Astrocyte (in vitro differentiated cells and primary cell): Measurements from ENCODE around the gene WDR45B. TPM values are rescaled to one million over a fixed set of nuclear protein-coding genes. Genes with fewer than 3 reads are reported as not detected.

Experiments used
- DNase-seq: peaks from one replicate; pipeline ENCODE4 v3.0.0-alpha.2; 2010; ENCODE audit warnings: low read depth
- FAIRE-seq: peaks from 2 replicates; lab custom pipeline; 2011; peaks lifted over from hg19 to GRCh38; lab: Jason Lieb, UNC
- H2AFZ ChIP-seq: 2 replicates; pipeline ENCODE4 v1.6.0; 2012; ENCODE audit warnings: low read depth, low read length, inconsistent platforms
- H3K27ac ChIP-seq: 2 replicates; pipeline ENCODE4 v1.5.1; 2011; ENCODE audit warnings: low read depth, low read length, inconsistent platforms
- H3K27me3 ChIP-seq: 2 replicates; pipeline ENCODE4 v1.6.0; 2011; ENCODE audit warnings: low read length, inconsistent platforms; ENCODE audit not compliant: insufficient read depth
- H3K36me3 ChIP-seq: 2 replicates; pipeline ENCODE4 v1.5.1; 2011; ENCODE audit warnings: low read length, inconsistent platforms; ENCODE audit not compliant: insufficient read depth
- H3K4me1 ChIP-seq: 2 replicates; pipeline ENCODE4 v1.5.1; 2011; ENCODE audit warnings: low read length, inconsistent platforms; ENCODE audit not compliant: insufficient read depth
- H3K4me2 ChIP-seq: 2 replicates; pipeline ENCODE4 v1.6.0; 2012; ENCODE audit warnings: low read length, inconsistent platforms
- H3K4me3 ChIP-seq: 2 replicates; pipeline ENCODE4 v1.5.1; 2011; ENCODE audit warnings: low read depth, mild to moderate bottlenecking, low read length, inconsistent platforms; ENCODE audit not compliant: insufficient read depth
- H3K79me2 ChIP-seq: 2 replicates; pipeline ENCODE4 v1.6.0; 2012; ENCODE audit warnings: mild to moderate bottlenecking, low read length, inconsistent platforms; ENCODE audit not compliant: insufficient read depth
- H3K9ac ChIP-seq: 2 replicates; pipeline ENCODE4 v1.6.0; 2012; ENCODE audit warnings: mild to moderate bottlenecking, low read length, inconsistent platforms
- H3K9me3 ChIP-seq: 2 replicates; pipeline ENCODE4 v1.5.1; 2012; ENCODE audit warnings: low read depth, mild to moderate bottlenecking, low read length, inconsistent platforms; ENCODE audit not compliant: insufficient read depth
- H4K20me1 ChIP-seq: 2 replicates; pipeline ENCODE4 v1.6.0; 2012; ENCODE audit warnings: low read length, inconsistent platforms; ENCODE audit not compliant: insufficient read depth
- H3K27ac Mint-ChIP-seq: one replicate; pipeline ENCODE4 v1.8.0; 2021; ENCODE audit warnings: mild to moderate bottlenecking, mixed read lengths; ENCODE audit not compliant: unreplicated experiment
- H3K27me3 Mint-ChIP-seq: one replicate; pipeline ENCODE4 v1.8.0; 2021; ENCODE audit warnings: low read depth, mixed read lengths; ENCODE audit not compliant: unreplicated experiment
- H3K36me3 Mint-ChIP-seq: one replicate; pipeline ENCODE4 v1.8.0; 2021; ENCODE audit warnings: low read depth, mixed read lengths; ENCODE audit not compliant: unreplicated experiment
- H3K4me1 Mint-ChIP-seq: one replicate; pipeline ENCODE4 v1.8.0; 2021; ENCODE audit warnings: low read depth, mixed read lengths; ENCODE audit not compliant: unreplicated experiment
- H3K4me3 Mint-ChIP-seq: one replicate; pipeline ENCODE4 v1.8.0; 2021; ENCODE audit warnings: mild to moderate bottlenecking, moderate library complexity, mixed read lengths; ENCODE audit not compliant: unreplicated experiment
- H3K9me3 Mint-ChIP-seq: one replicate; pipeline ENCODE4 v1.8.0; 2021; ENCODE audit warnings: mild to moderate bottlenecking, mixed read lengths; ENCODE audit not compliant: unreplicated experiment
- EZH2 ChIP-seq: IDR thresholded peaks from 2 replicates; pipeline ENCODE4 v1.6.1; 2012; ENCODE audit warnings: mild to moderate bottlenecking, low read length, inconsistent platforms; ENCODE audit not compliant: insufficient read depth
- total RNA-seq: library from RNA; stranded (reverse); gene quantifications from 2 replicates; pipeline ENCODE4 v1.2.1, GENCODE V29; 2021
- TF ChIP-seq, protein P1 (sequence below): IDR thresholded peaks from 2 replicates; pipeline ENCODE4 v1.5.1; 2011; ENCODE audit warnings: low read depth, mild to moderate bottlenecking, inconsistent platforms, low read length, moderate library complexity; ENCODE audit not compliant: insufficient read depth

The WDR45B gene
- total RNA-seq, 1 donor from 2014 or later: 75.4 TPM

DNA sequence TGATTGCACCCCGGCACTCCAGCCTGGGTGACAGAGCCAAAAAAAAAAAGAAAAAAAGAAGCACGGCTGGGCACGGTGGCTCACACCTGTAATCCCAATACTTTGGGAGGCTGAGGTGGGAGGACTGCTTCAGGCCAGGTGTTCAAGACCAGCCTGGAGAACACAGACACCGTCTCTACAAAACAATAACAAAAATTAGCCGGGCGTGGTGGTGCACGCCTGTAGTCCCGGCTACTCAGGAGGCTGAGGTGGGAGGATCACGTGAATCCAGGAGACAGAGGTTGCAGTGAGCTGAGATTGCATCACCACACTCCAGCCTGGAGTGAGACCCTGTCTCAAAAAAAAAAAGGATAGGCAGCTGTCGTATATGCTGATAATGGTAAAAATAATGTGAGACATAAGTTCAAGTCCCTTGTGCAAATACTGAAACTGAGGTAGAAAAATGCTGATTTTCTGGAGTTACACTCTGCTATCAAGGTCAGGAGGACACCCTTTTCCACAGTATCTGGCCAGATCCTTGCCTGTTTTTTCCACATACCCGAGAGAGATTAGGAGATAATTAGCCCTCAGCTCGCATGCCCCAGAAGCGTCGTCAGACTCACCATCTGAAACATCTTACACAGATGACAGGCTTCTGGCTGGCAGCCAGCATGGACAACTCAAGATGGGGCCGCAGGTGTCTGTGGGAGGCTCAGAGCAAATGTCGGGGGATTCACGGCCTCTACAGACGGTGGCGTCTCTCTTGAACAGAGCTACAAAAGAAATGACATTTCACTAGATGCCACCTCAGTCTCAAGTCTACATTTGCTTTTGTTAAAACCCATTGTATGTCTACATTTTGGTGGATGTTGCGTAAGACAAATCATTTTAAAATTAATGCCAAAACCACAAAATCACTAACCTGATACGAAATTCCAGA, 36.8 kb downstream of the WDR45B start:
- H3K27ac Mint-ChIP-seq: no peak overlapping the region
- H4K20me1 ChIP-seq: peaks cover 17% of the 10 kb centered on the region

DNA sequence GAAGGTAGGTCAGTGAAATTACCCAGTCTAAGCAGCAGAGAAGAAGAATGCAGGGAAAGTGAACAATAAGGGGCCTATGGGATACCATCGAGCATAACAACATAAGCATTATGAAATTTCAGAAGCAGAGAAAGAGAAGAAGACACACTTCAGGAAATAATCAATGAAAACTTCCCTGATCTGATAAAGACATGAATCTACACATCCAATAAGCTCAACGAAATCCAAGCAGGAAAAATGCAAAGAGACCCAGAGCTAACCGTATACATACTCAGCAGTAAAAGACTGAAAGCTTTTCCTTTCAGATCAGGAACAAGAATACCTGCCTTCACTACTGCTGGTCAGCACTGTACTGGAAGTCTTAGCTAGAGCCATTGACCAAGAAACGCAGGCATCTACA, 38.6 kb downstream of the WDR45B start:
- H3K9ac ChIP-seq: no peak overlapping the region
- no peak for DNase-seq

More for the DNA sequence above, 36.8 kb downstream of the WDR45B start:
- H2AFZ ChIP-seq: no peak overlapping the region
- H3K9ac ChIP-seq: no peak overlapping the region
- no peaks in the 10 kb centered on the region for H3K9me3 Mint-ChIP-seq
- TF ChIP-seq, protein P1, sequence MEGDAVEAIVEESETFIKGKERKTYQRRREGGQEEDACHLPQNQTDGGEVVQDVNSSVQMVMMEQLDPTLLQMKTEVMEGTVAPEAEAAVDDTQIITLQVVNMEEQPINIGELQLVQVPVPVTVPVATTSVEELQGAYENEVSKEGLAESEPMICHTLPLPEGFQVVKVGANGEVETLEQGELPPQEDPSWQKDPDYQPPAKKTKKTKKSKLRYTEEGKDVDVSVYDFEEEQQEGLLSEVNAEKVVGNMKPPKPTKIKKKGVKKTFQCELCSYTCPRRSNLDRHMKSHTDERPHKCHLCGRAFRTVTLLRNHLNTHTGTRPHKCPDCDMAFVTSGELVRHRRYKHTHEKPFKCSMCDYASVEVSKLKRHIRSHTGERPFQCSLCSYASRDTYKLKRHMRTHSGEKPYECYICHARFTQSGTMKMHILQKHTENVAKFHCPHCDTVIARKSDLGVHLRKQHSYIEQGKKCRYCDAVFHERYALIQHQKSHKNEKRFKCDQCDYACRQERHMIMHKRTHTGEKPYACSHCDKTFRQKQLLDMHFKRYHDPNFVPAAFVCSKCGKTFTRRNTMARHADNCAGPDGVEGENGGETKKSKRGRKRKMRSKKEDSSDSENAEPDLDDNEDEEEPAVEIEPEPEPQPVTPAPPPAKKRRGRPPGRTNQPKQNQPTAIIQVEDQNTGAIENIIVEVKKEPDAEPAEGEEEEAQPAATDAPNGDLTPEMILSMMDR: no peak
- TF ChIP-seq EZH2: no peak
- H3K27me3 ChIP-seq: no peaks in the 10 kb centered on the region
- H3K4me1 Mint-ChIP-seq: peaks cover 8% of the 10 kb centered on the region
- H3K27me3 Mint-ChIP-seq: no peaks in the 10 kb centered on the region
- H3K9me3 ChIP-seq: no peaks in the 10 kb centered on the region
- peak overlapping the region; percentile 1 for H3K4me3 Mint-ChIP-seq
- no peak overlapping the region for H3K27ac ChIP-seq
- no peak overlapping the region for H3K4me2 ChIP-seq
- peak; percentile 30 for DNase-seq
- no peak for FAIRE-seq
- peaks cover 18% of the 10 kb centered on the region for H3K36me3 ChIP-seq
- peaks cover 14% of the 10 kb centered on the region for H3K36me3 Mint-ChIP-seq
- no peak overlapping the region for H3K4me3 ChIP-seq
- H3K79me2 ChIP-seq: peaks cover 4% of the 10 kb centered on the region
- no peaks in the 10 kb centered on the region for H3K4me1 ChIP-seq

More for the DNA sequence above, 38.6 kb downstream of the WDR45B start:
- no peak overlapping the region for H3K27ac Mint-ChIP-seq
- Histone ChIP-seq H4K20me1 (peaks cover 16% of the 10 kb centered on the region), H2AFZ (no peak overlapping the region), H3K4me2 (no peak overlapping the region), H3K9me3 (no peaks in the 10 kb centered on the region), H3K27ac (no peak overlapping the region), H3K4me1 (peaks cover 8% of the 10 kb centered on the region), H3K4me3 (no peak overlapping the region), H3K79me2 (peaks cover 6% of the 10 kb centered on the region), H3K36me3 (peaks cover 15% of the 10 kb centered on the region), H3K27me3 (no peaks in the 10 kb centered on the region)
- H3K27me3 Mint-ChIP-seq: no peaks in the 10 kb centered on the region
- no peak for FAIRE-seq
- H3K4me1 Mint-ChIP-seq: peaks cover 20% of the 10 kb centered on the region
- TF ChIP-seq, protein P1: no peak
- TF ChIP-seq EZH2: no peak
- peaks cover 13% of the 10 kb centered on the region for H3K36me3 Mint-ChIP-seq
- H3K4me3 Mint-ChIP-seq: no peak overlapping the region
- H3K9me3 Mint-ChIP-seq: no peaks in the 10 kb centered on the region
